GM21619 (cell line): ENCODE data around the gene BAIAP2.
"Not testable (repeated sequence)": the region's sequence is repeated elsewhere in the genome, so short reads cannot be mapped to it uniquely, and the experiment has no call there.

Source experiments
- ATAC-seq: cut with Tn5 transposase; IDR thresholded peaks from one replicate; pipeline ENCODE4 v1.9.1; 2021; ENCODE audit not compliant: unreplicated experiment

Gene BAIAP2

GRCh38 chr17:81000631-81001357 is 34.2 kb upstream of the BAIAP2 start:
- ATAC-seq: no peak

- no peak for ATAC-seq
Observed at GRCh38 chr17:81002013-81002384, 33.0 kb upstream of the BAIAP2 start.

- ATAC-seq: no peak
Observed at GRCh38 chr17:81002409-81003361, 32.3 kb upstream of the BAIAP2 start.

- ATAC-seq: no peak
Observed at GRCh38 chr17:81003711-81004475, 31.1 kb upstream of the BAIAP2 start.

GRCh38 chr17:81006891-81007290 is 28.1 kb upstream of the BAIAP2 start:
- ATAC-seq: no peak

- ATAC-seq: no peak
Observed at GRCh38 chr17:81008140-81008539, 26.8 kb upstream of the BAIAP2 start.

- no peak for ATAC-seq
Observed at GRCh38 chr17:81009136-81009535, 25.8 kb upstream of the BAIAP2 start.

GRCh38 chr17:81010935-81011334 is 24.0 kb upstream of the BAIAP2 start:
- ATAC-seq: no peak

- no peak for ATAC-seq
Observed at GRCh38 chr17:81011951-81012350, 23.0 kb upstream of the BAIAP2 start.

- ATAC-seq: no peak
Observed at GRCh38 chr17:81012574-81013447, 22.1 kb upstream of the BAIAP2 start.

- no peak for ATAC-seq
Observed at GRCh38 chr17:81013642-81014041, 21.3 kb upstream of the BAIAP2 start.

GRCh38 chr17:81015136-81015535 is 19.8 kb upstream of the BAIAP2 start:
- ATAC-seq: no peak

- ATAC-seq: no peak
Observed at GRCh38 chr17:81016575-81016974, 18.4 kb upstream of the BAIAP2 start.

GRCh38 chr17:81017330-81017729 is 17.6 kb upstream of the BAIAP2 start:
- ATAC-seq: not testable (repeated sequence)

- ATAC-seq: no peak
Observed at GRCh38 chr17:81018044-81018802, 16.7 kb upstream of the BAIAP2 start.

GRCh38 chr17:81019563-81020442 is 15.1 kb upstream of the BAIAP2 start:
- ATAC-seq: no peak

GRCh38 chr17:81020443-81020766 is 14.5 kb upstream of the BAIAP2 start:
- ATAC-seq: no peak

- no peak for ATAC-seq
Observed at GRCh38 chr17:81020767-81021497, 14.0 kb upstream of the BAIAP2 start.
